GM12878 (cell line): ENCODE results near the gene FAR1. TPM values are rescaled to one million over a fixed set of nuclear protein-coding genes. Genes with fewer than 3 reads are reported as not detected.

Source experiments
- BACH1 ChIP-seq: fragments of 450-650 bp; IDR thresholded peaks from 2 replicates; pipeline ENCODE4 v1.6.1; 2017; ENCODE audit warnings: mild to moderate bottlenecking, borderline replicate concordance
- CBX3 ChIP-seq: fragments of 200-600 bp; sonication (generic); IDR thresholded peaks from 2 replicates; pipeline ENCODE4 v1.6.1; 2016; ENCODE audit warnings: low read depth, borderline replicate concordance
- CHD2 ChIP-seq: IDR thresholded peaks from 2 replicates; pipeline ENCODE4 v1.6.1; 2011; ENCODE audit warnings: low read depth, low read length, improper control_type of control experiment, borderline replicate concordance
- ETV6 ChIP-seq, 2 experiments: fragments of 450-650 bp in 1 of 2; IDR thresholded peaks in 1 of 2; conservative IDR thresholded peaks in 1 of 2; 2 replicates each; pipeline ENCODE4 v1.6.1; 2014; ENCODE audit warnings: antibody characterized with exemption in 1 of 2, borderline replicate concordance in 1 of 2, low read depth in 1 of 2, mild to moderate bottlenecking in 1 of 2, moderate library complexity in 1 of 2
- HDAC6 ChIP-seq: fragments of 200-600 bp; sonication (generic); IDR thresholded peaks from one replicate; pipeline ENCODE4 v1.8.0; 2017; ENCODE audit warnings: antibody characterized with exemption; ENCODE audit not compliant: unreplicated experiment
- HDGF ChIP-seq: fragments of 450-650 bp; IDR thresholded peaks from 2 replicates; pipeline ENCODE4 v1.6.1; 2016; ENCODE audit warnings: antibody characterized with exemption
- MXI1 ChIP-seq: fragments of 150-350 bp; IDR thresholded peaks from 2 replicates; pipeline ENCODE4 v1.6.1; 2011; ENCODE audit warnings: low read depth, mild to moderate bottlenecking, inconsistent platforms, low read length, improper control_type of control experiment
- MYB ChIP-seq: fragments of 150-350 bp; IDR thresholded peaks from 2 replicates; pipeline ENCODE4 v1.6.1; 2014; ENCODE audit warnings: mild to moderate bottlenecking, low read depth, low read length, borderline replicate concordance
- PML ChIP-seq: IDR thresholded peaks from 2 replicates; pipeline ENCODE4 v1.6.1; 2012; ENCODE audit warnings: low read length, inconsistent platforms
- RAD21 ChIP-seq: IDR thresholded peaks from 2 replicates; pipeline ENCODE4 v1.6.1; 2011; ENCODE audit warnings: mild to moderate bottlenecking, low read depth, low read length, moderate library complexity; ENCODE audit not compliant: insufficient read depth
- RUNX3 ChIP-seq: IDR thresholded peaks from 2 replicates; pipeline ENCODE4 v1.6.1; 2012; ENCODE audit warnings: low read length, inconsistent platforms
- SREBF1 ChIP-seq: IDR thresholded peaks from 2 replicates; pipeline ENCODE4 v1.6.1; 2012; ENCODE audit warnings: mild to moderate bottlenecking, low read length
- TAF1 ChIP-seq: IDR thresholded peaks from 2 replicates; pipeline ENCODE4 v1.6.1; 2011; ENCODE audit warnings: mild to moderate bottlenecking, low read depth, low read length, borderline replicate concordance
- TCF3 ChIP-seq: IDR thresholded peaks from 2 replicates; pipeline ENCODE4 v1.6.1; 2012; ENCODE audit warnings: low read depth, mild to moderate bottlenecking, low read length, borderline replicate concordance; ENCODE audit not compliant: insufficient read depth
- YBX1 ChIP-seq: fragments of 450-650 bp; IDR thresholded peaks from 2 replicates; pipeline ENCODE4 v1.6.1; 2016; ENCODE audit warnings: antibody characterized with exemption
- ZZZ3 ChIP-seq: IDR thresholded peaks from 2 replicates; pipeline ENCODE4 v1.6.1; 2011; ENCODE audit warnings: low read depth; ENCODE audit not compliant: control insufficient read depth, insufficient read length
- polyA plus RNA-seq, 11 experiments: library from polyadenylated mRNA; depleted of rRNA in 4 of 11; unstranded in 6 of 11; stranded (reverse) in 5 of 11; fragments of >200 nt; fragmentation: Nextera tagmentation in 4 of 11; fragmentation: Illumina TruSeq in 1 of 11; extraction: Ambion mirVana in 4 of 11; extraction: Trizol in 1 of 11; gene quantifications; 1 replicate in 1 of 11; 2 replicates in 10 of 11; pipeline versions ENCODE4 v1.2.1 to v1.2.3, GENCODE V29; 2011 to 2016; ENCODE audit warnings: inconsistent platforms in 2 of 11, missing spikeins in 2 of 11, low read depth in 1 of 11
- total RNA-seq, 4 experiments: library from RNA; depleted of rRNA in 3 of 4; stranded (reverse); fragments of >200 nt in 3 of 4; fragmentation: Illumina TruSeq in 1 of 4; extraction: Trizol in 1 of 4; gene quantifications; 2 replicates each; pipeline versions ENCODE4 v1.2.1 to v1.2.3, GENCODE V29; 2013 to 2021
- TF ChIP-seq, protein P1 (sequence below): IDR thresholded peaks from 2 replicates; pipeline ENCODE4 v1.6.1; 2012; ENCODE audit warnings: low read depth, low read length, improper control_type of control experiment
- TF ChIP-seq, protein P2 (sequence below): IDR thresholded peaks from 2 replicates; pipeline ENCODE4 v1.6.1; 2011; ENCODE audit warnings: mild to moderate bottlenecking, low read depth, low read length, moderate library complexity; ENCODE audit not compliant: insufficient replicate concordance
- TF ChIP-seq, protein P3 (sequence below): fragments of 450-650 bp; IDR thresholded peaks from 2 replicates; pipeline ENCODE4 v1.6.1; 2017; ENCODE audit warnings: antibody characterized with exemption, mild to moderate bottlenecking, moderate library complexity
- TF ChIP-seq, protein P4 (sequence below): fragments of 450-650 bp; IDR thresholded peaks from 2 replicates; pipeline ENCODE4 v1.6.1; 2017; ENCODE audit warnings: mild to moderate bottlenecking, moderate library complexity

The FAR1 gene
- total and polyA plus RNA-seq, 10 of the 15 experiments (the other 5 are each of a cell fraction or from before 2014, with no cell fraction given) = 10.1 to 73.9 (median 30.8) TPM

DNA sequence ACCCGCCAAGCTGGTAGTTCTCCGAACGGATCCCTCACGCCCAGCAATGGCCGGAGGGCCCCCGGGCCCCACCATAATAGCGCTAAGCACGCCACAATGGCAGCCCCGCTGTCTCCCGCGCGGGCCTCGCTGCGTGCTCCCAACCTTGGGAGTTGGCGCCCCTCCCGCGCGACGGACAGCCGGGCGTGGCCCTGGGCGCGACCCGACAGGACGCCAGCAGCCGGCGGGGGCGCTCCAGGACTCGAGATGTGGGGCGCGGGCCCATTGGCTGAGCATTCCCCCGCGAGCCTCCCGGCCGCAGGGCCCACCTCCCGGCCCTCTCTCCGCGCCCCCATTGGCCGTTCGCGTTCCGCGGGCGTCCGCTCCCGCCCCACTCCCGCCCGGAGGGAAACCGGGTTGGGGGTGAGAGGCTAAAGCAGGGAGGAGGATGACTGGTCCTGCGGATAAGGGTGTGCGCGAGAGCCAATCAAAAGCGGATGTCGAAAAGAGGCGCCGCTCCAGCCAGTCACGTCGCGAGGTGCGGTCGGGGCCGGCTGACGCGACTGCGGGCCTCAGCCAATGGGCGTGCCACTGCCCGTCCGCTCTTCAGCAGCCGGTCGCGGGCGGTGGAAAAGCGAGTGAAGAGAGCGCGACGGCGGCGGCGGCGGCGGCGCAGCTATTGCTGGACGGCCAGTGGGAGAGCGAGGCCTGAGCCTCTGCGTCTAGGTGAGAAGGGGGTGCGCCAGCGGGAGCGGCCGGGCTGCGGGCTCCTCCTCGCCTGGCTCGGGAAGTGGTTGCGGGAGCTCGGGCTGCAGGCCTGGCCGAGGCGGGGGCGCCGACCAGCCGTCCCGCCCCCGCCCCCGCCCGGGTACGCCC is at the start of gene FAR1 (continued):
- peak; percentile 41; the same call in 1 of the 2 replicates for TF ChIP-seq RAD21
- TF ChIP-seq TCF3 = peak; percentile 60; the same call in 1 of the 2 replicates
- peak; percentile 94 for TF ChIP-seq CHD2
- TF ChIP-seq, protein P1, sequence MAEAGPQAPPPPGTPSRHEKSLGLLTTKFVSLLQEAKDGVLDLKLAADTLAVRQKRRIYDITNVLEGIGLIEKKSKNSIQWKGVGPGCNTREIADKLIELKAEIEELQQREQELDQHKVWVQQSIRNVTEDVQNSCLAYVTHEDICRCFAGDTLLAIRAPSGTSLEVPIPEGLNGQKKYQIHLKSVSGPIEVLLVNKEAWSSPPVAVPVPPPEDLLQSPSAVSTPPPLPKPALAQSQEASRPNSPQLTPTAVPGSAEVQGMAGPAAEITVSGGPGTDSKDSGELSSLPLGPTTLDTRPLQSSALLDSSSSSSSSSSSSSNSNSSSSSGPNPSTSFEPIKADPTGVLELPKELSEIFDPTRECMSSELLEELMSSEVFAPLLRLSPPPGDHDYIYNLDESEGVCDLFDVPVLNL = peak; percentile 54
- TF ChIP-seq SREBF1 = no peak
- TF ChIP-seq, protein P2, sequence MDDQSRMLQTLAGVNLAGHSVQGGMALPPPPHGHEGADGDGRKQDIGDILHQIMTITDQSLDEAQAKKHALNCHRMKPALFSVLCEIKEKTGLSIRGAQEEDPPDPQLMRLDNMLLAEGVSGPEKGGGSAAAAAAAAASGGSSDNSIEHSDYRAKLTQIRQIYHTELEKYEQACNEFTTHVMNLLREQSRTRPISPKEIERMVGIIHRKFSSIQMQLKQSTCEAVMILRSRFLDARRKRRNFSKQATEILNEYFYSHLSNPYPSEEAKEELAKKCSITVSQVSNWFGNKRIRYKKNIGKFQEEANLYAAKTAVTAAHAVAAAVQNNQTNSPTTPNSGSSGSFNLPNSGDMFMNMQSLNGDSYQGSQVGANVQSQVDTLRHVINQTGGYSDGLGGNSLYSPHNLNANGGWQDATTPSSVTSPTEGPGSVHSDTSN = peak; percentile 47
- TF ChIP-seq ZZZ3 = no peak
- no peak for TF ChIP-seq MYB
- TF ChIP-seq, protein P3, sequence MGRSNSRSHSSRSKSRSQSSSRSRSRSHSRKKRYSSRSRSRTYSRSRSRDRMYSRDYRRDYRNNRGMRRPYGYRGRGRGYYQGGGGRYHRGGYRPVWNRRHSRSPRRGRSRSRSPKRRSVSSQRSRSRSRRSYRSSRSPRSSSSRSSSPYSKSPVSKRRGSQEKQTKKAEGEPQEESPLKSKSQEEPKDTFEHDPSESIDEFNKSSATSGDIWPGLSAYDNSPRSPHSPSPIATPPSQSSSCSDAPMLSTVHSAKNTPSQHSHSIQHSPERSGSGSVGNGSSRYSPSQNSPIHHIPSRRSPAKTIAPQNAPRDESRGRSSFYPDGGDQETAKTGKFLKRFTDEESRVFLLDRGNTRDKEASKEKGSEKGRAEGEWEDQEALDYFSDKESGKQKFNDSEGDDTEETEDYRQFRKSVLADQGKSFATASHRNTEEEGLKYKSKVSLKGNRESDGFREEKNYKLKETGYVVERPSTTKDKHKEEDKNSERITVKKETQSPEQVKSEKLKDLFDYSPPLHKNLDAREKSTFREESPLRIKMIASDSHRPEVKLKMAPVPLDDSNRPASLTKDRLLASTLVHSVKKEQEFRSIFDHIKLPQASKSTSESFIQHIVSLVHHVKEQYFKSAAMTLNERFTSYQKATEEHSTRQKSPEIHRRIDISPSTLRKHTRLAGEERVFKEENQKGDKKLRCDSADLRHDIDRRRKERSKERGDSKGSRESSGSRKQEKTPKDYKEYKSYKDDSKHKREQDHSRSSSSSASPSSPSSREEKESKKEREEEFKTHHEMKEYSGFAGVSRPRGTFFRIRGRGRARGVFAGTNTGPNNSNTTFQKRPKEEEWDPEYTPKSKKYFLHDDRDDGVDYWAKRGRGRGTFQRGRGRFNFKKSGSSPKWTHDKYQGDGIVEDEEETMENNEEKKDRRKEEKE = no peak
- TF ChIP-seq HDGF = peak; percentile 91
- peak; percentile 55; the same call in 1 of the 2 replicates for TF ChIP-seq MXI1
- TF ChIP-seq PML = no peak
- no peak for TF ChIP-seq ETV6 (conservative IDR thresholded peaks at IDR 0.05 in 1 of 2, IDR thresholded peaks at IDR 0.05 in 1 of 2; ENCODE audit: borderline replicate concordance in 1 of 2, low read depth in 1 of 2)
- TF ChIP-seq CBX3 = no peak
- TF ChIP-seq BACH1 = peak; percentile 55; the same call in 1 of the 2 replicates
- TF ChIP-seq, protein P4, sequence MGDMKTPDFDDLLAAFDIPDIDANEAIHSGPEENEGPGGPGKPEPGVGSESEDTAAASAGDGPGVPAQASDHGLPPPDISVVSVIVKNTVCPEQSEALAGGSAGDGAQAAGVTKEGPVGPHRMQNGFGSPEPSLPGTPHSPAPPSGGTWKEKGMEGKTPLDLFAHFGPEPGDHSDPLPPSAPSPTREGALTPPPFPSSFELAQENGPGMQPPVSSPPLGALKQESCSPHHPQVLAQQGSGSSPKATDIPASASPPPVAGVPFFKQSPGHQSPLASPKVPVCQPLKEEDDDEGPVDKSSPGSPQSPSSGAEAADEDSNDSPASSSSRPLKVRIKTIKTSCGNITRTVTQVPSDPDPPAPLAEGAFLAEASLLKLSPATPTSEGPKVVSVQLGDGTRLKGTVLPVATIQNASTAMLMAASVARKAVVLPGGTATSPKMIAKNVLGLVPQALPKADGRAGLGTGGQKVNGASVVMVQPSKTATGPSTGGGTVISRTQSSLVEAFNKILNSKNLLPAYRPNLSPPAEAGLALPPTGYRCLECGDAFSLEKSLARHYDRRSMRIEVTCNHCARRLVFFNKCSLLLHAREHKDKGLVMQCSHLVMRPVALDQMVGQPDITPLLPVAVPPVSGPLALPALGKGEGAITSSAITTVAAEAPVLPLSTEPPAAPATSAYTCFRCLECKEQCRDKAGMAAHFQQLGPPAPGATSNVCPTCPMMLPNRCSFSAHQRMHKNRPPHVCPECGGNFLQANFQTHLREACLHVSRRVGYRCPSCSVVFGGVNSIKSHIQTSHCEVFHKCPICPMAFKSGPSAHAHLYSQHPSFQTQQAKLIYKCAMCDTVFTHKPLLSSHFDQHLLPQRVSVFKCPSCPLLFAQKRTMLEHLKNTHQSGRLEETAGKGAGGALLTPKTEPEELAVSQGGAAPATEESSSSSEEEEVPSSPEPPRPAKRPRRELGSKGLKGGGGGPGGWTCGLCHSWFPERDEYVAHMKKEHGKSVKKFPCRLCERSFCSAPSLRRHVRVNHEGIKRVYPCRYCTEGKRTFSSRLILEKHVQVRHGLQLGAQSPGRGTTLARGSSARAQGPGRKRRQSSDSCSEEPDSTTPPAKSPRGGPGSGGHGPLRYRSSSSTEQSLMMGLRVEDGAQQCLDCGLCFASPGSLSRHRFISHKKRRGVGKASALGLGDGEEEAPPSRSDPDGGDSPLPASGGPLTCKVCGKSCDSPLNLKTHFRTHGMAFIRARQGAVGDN = peak; percentile 76
- peak; percentile 27 for TF ChIP-seq RUNX3
- no peak for TF ChIP-seq HDAC6
- peak; percentile 46; the same call in 1 of the 2 replicates for TF ChIP-seq TAF1
- TF ChIP-seq YBX1 = no peak
